Measurements from ENCODE around the gene COG8. TPM values are rescaled to one million over a fixed set of nuclear protein-coding genes. Genes with fewer than 3 reads are reported as not detected.
"Not testable (repeated sequence)": the region's sequence is repeated elsewhere in the genome, so short reads cannot be mapped to it uniquely, and the experiment has no call there.

COG8 gene
- total RNA-seq, 2 experiments from 2014 or later = 30.6 to 30.7 TPM

DNA sequence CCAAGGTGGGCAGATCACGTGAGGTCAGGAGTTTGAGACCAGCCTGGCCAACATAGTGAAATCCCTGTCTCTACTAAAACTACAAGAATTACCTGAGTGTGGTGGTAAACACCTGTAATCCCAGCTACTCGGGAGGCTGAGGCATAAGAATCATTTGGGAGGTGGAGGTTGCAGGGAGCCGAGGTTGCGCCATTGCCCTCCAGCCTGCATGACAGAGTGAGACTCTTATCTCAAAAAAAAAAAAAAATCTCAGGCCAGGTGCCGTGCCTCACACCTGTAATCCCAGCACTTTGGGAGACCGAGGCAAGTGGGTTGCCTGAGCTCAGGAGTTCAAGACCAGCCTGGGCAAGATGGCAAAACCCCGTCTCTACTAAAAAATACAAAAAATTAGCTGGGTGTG is 42.6 kb downstream of the COG8 start:
- not testable (repeated sequence) for H3K27me3 Mint-ChIP-seq; H3K27ac Mint-ChIP-seq; H3K36me3 Mint-ChIP-seq (ENCODE audit: low read depth); H3K4me1 Mint-ChIP-seq; DNase-seq; H3K9me3 Mint-ChIP-seq; H3K4me3 Mint-ChIP-seq
- ChIA-PET POLR2A (interaction anchor here (0.6 to 0.7 kb wide), 2 partner anchors 42 to 409 kb away, joined by 3 read pairs; no protein-coding TSS in a partner anchor), CTCF (interaction anchor here (2.1 kb wide), 1 partner anchor 146 kb away, joined by 5 read pairs; no protein-coding TSS in a partner anchor)

DNA sequence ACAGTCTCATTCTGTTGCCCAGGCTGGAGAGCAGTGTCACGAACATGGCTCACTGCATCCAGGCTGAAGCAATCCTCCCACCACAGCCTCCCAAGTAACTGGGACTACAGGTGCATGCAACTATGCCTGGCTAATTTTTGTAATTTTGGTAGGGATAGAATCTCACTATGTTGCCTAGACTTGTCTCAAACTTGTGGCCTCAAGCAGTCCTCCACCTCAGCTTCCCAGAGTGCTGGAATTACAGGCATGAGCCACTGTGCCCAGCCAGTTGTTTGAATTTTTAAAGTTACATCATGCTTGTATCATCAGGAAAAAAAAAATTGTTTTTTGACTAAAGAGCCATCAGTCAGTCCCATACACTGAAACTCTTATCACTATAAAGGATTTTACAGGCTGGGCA is 45.3 kb downstream of the COG8 start:
- no peaks in the 10 kb centered on the region for H3K36me3 Mint-ChIP-seq (ENCODE audit: low read depth)
- H3K27me3 Mint-ChIP-seq = no peaks in the 10 kb centered on the region
- no peak overlapping the region for H3K27ac Mint-ChIP-seq
- no peak for DNase-seq
- H3K9me3 Mint-ChIP-seq = no peaks in the 10 kb centered on the region
- POLR2A ChIA-PET = no interaction called here
- H3K4me1 Mint-ChIP-seq = no peaks in the 10 kb centered on the region
- CTCF ChIA-PET = interaction anchor here (0.6 kb wide), 1 partner anchor 189 kb away, joined by 4 read pairs; no protein-coding TSS in a partner anchor
- H3K4me3 Mint-ChIP-seq = no peak overlapping the region

DNA sequence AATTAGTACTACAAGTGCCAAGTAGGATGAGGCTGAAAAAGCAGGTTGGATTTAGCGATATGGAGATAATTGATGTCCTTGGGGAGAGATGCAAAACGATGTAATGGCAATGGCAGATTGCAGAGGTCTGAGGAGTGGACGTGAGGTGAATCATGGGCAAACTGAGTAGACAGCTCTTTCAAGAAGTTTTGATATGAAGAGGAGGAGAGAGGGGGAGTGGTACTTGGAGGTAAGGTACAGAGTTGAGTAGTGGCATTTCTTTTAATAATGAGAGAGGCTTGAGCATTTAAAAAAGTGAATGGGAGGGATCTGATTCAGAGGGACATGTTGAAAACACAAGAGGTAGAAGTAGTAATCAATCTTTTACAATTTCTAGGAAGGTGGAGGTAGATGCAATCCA is 46.0 kb downstream of the COG8 start:
- POLR2A ChIA-PET = no interaction called here
- Mint-ChIP-seq H3K27me3 (no peaks in the 10 kb centered on the region), H3K27ac (no peak overlapping the region), H3K36me3 (ENCODE audit: low read depth) (no peaks in the 10 kb centered on the region), H3K4me3 (no peak overlapping the region), H3K9me3 (no peaks in the 10 kb centered on the region), H3K4me1 (no peaks in the 10 kb centered on the region)
- CTCF ChIA-PET = interaction anchor here (0.6 kb wide), 1 partner anchor 189 kb away, joined by 4 read pairs; no protein-coding TSS in a partner anchor
- no peak for DNase-seq

DNA sequence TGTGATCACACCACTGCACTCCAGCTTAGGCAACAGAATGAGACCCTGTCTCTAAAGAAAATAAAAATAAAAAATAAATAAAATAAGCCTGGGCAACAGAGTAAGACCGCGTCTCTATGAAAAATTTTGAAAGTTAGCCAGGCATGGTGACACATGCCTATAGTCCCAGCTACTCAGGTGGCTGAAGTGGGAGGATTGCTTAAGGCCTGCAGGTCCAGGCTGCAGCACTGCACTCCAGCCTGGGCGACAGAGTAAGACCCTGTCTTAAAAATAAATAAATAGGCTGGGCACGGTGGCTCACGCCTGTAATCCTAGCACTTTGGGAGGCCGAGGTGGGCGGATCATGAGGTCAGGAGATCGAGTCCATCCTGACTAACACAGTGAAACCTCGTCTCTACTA is 47.7 kb downstream of the COG8 start:
- POLR2A ChIA-PET; DNase-seq; H3K4me3 Mint-ChIP-seq; H3K9me3 Mint-ChIP-seq; H3K27me3 Mint-ChIP-seq; H3K27ac Mint-ChIP-seq; H3K36me3 Mint-ChIP-seq (ENCODE audit: low read depth); H3K4me1 Mint-ChIP-seq: not testable (repeated sequence)
- CTCF ChIA-PET = interaction anchor here (1.2 kb wide), 1 partner anchor 142 kb away, joined by 3 read pairs; no protein-coding TSS in a partner anchor

DNA sequence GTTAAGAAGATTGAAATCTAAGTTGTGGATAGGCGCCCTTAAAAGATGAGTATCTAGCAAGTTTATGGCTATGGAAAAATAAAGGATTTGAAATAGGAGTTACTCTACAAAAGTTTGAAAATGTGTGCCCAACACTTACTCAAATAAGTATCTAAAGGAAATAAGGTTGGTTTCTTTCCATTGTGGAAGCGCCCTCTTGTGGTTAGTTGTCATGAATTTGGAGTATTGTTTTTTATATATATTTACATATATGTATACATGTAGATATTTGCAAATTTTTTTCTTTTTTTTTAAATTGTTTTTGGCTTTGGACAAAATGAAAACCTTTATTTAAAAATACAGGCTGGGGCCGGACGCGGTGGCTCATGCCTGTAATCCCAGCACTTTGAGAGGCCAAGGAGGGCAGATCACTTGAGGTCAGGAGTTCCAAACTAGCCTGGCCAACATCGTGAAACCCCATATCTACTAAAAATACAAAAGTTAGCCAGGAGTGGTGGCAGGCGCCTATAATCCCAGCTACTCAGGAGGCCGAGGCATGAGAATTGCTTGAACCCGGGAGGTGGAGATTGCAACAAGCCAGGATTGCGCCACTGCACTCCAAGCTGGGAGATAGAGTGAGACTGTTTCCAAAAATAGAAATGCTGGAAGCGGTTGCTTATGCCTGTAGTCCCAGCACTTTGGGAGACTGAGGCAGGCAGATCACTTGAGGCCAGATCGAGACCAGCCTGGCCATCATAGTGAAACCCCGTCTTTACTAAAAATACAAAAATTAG is 52.2 kb downstream of the COG8 start:
- DNase-seq = no peak
- ChIA-PET POLR2A (interaction anchor here (0.9 to 1.9 kb wide), 2 partner anchors 101 to 137 kb away, joined by 3 to 6 read pairs; partner anchors contain the start of gene SNTB2), CTCF (interaction anchor here (0.7 to 7.1 kb wide), 15 partner anchors 10 to 440 kb away, joined by 3 to 103 read pairs (median 4); partner anchors contain the start of genes CHTF8 and UTP4)
- H3K36me3 Mint-ChIP-seq (ENCODE audit: low read depth) = peaks cover 2% of the 10 kb centered on the region
- no peaks in the 10 kb centered on the region for H3K27me3 Mint-ChIP-seq
- H3K9me3 Mint-ChIP-seq = no peaks in the 10 kb centered on the region
- no peak overlapping the region for H3K27ac Mint-ChIP-seq
- peaks cover 2% of the 10 kb centered on the region for H3K4me1 Mint-ChIP-seq
- H3K4me3 Mint-ChIP-seq = no peak overlapping the region

DNA sequence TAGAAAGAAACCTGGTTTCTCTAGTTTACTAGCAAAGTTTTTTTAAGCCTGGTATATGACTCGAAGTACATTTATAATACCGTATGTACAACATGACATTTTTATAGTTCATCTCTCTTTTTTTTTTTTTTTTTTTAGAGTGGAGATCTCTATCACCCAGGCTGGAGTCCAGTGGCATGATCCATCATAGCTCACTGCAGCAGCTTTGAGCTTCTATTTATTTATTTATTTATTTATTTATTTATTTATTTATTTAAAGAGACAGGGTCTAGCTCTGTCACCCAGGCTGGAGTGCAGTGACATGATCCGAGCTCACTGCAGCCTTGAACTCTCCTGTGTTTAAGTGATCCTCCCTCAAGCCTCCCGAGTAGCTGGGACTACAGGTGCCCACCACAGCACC is 54.1 kb downstream of the COG8 start:
- Mint-ChIP-seq H3K9me3 (no peaks in the 10 kb centered on the region), H3K4me1 (peaks cover 2% of the 10 kb centered on the region), H3K27me3 (no peaks in the 10 kb centered on the region), H3K4me3 (no peak overlapping the region), H3K27ac (no peak overlapping the region), H3K36me3 (ENCODE audit: low read depth) (peaks cover 2% of the 10 kb centered on the region)
- DNase-seq = no peak
- ChIA-PET CTCF (interaction anchor here (0.7 to 7.1 kb wide), 13 partner anchors 9 to 1262 kb away, joined by 3 to 103 read pairs (median 5); partner anchors contain the start of genes CHTF8, DUS2 and UTP4), POLR2A (interaction anchor here (0.6 to 1.9 kb wide), 2 partner anchors 135 to 336 kb away, joined by 3 to 6 read pairs; no protein-coding TSS in a partner anchor)

DNA sequence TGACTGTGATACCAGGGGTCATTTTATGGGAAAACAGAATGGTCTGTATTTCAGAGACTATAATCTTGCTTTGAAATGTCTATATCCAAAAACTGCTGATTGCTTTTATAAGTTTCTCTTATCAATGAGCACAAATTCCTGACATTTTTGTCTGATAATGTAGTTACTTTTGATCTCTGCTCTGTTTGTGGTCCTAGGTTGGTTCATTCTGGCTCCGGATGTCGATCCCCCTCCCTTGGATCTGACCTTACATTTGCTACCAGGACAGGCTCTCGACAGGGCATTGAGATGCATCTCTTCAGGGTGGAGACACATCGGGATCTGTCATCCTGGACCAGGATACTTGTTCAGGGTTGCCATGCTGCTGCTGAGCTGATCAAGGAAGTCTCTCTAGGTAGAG is 55.5 kb downstream of the COG8 start:
- no peak for DNase-seq
- peaks cover 2% of the 10 kb centered on the region for H3K4me1 Mint-ChIP-seq
- no peak overlapping the region for H3K4me3 Mint-ChIP-seq
- no peaks in the 10 kb centered on the region for H3K27me3 Mint-ChIP-seq
- ChIA-PET CTCF (interaction anchor here (1.5 to 7.1 kb wide), 2 partner anchors 133 kb away, joined by 8 to 103 read pairs; no protein-coding TSS in a partner anchor), POLR2A (no interaction called here)
- peaks cover 2% of the 10 kb centered on the region for H3K36me3 Mint-ChIP-seq (ENCODE audit: low read depth)
- no peaks in the 10 kb centered on the region for H3K9me3 Mint-ChIP-seq
- H3K27ac Mint-ChIP-seq = no peak overlapping the region

DNA sequence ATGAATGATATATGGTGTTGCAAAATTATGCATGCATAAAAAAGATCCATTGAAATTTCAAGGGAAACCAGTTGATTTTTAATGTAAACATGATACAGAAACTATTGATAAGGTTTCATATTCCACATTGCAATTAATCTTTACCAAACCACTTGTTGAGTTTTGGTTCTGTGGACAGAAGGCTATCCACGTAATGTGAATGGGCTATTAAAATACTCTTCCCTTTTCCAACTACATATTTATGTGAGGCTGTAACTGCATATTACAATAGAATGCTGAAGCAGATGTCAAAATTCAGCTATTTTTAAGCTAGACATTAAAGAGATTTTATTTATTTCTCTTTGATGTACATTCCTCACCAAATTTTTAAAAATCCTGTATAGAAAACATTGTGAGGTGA is 62.0 kb downstream of the COG8 start:
- ChIA-PET CTCF (interaction anchor here (0.7 to 1.3 kb wide), 2 partner anchors 10 to 127 kb away, joined by 3 read pairs; no protein-coding TSS in a partner anchor), POLR2A (interaction anchor here (1.8 kb wide), 1 partner anchor 34 kb away, joined by 4 read pairs; the partner anchor contains the start of gene VPS4A)
- no peaks in the 10 kb centered on the region for H3K27me3 Mint-ChIP-seq

More for the DNA sequence above, 62.0 kb downstream of the COG8 start:
- no peak for DNase-seq
- Mint-ChIP-seq H3K9me3 (no peaks in the 10 kb centered on the region), H3K27ac (no peak overlapping the region), H3K4me3 (no peak overlapping the region), H3K4me1 (no peaks in the 10 kb centered on the region), H3K36me3 (ENCODE audit: low read depth) (peaks cover 2% of the 10 kb centered on the region)

Other genes starting within 250 kb of the COG8 start
- gene HAS3, start 233.9 kb downstream of the COG8 start, total RNA-seq = under 1 TPM; 0.38 to 0.71 TPM
- 100 to 1,000 TPM; 133 to 138 TPM for gene CHTF8, start 207.0 kb downstream of the COG8 start, total RNA-seq
- 10 to 100 TPM; 39.7 to 48.7 TPM for gene UTP4, start 206.9 kb downstream of the COG8 start, total RNA-seq
- 10 to 100 TPM; 23.3 to 25.9 TPM for gene SNTB2, start 152.4 kb downstream of the COG8 start, total RNA-seq
- 10 to 100 TPM; 32.3 to 34.9 TPM for gene VPS4A, start 28.2 kb downstream of the COG8 start, total RNA-seq
- gene PDF, start 9.0 kb downstream of the COG8 start, total RNA-seq = 1 to 10 TPM; 8.8 to 9.7 TPM
- gene NIP7, start 208 bp upstream of the COG8 start, total RNA-seq = 10 to 100 TPM; 36.0 to 36.7 TPM
- gene TMED6, start 12.2 kb upstream of the COG8 start, total RNA-seq = 1 to 10 TPM; 1.3 to 1.8 TPM
- gene TERF2, start 46.4 kb upstream of the COG8 start, total RNA-seq = 10 to 100 TPM; 40.4 to 40.8 TPM
- 100 to 1,000 TPM; 149 to 152 TPM for gene CYB5B, start 85.1 kb upstream of the COG8 start, total RNA-seq
- 10 to 100 TPM; 19.7 to 21.3 TPM for gene NFAT5, start 226.4 kb upstream of the COG8 start, total RNA-seq

Data from activated CD4-positive, alpha-beta memory T cell treated with anti-CD3 and anti-CD28 coated beads, Interleukin-2, amount 10 ng/mL, durations not matched to agents 7 days and 5 days (primary cell).